Right cardiac atrium (tissue), 5 donors: Measurements from ENCODE around the gene BRCA2. TPM values are rescaled to one million over a fixed set of nuclear protein-coding genes. Genes with fewer than 3 reads are reported as not detected.

Source experiments
- polyA plus RNA-seq: library from polyadenylated mRNA; stranded (reverse); fragments of 200-250 nt; gene quantifications from one replicate; pipeline ENCODE4 v1.2.3, GENCODE V29; 2013
- total RNA-seq, 4 donors: library from RNA; stranded (reverse); fragmentation: NEBNext Ultra II Directional; extraction: Animal tissue kit (Norgen Biotek cat#: 25700); gene quantifications; one replicate each; pipeline ENCODE4 v1.2.1, GENCODE V29; 2021
- donor health status: healthy with polysubstance abuse.
- donor health status: DM: no; HTN: yes; CAD: no.
- donor health status: DM: no; HTN: no; CAD: no.
- donor health status: DM: no; HTN: yes; CAD: no; lungs with severe emphysema.
- donor health status: DM: yes; HTN: yes; CAD: no.

BRCA2 gene
- total and polyA plus RNA-seq, 5 donors: 0.07 to 1.2 (median 1.0) TPM

Other genes with a start within 250 kb of the BRCA2 start
- not detected for gene ZAR1L, start 145 bp upstream of the BRCA2 start, total RNA-seq
- not detected for gene ZAR1L, start 145 bp upstream of the BRCA2 start, polyA plus RNA-seq
- 1 to 10 TPM; 4.6 to 6.5 (median 5.0) TPM for gene N4BP2L1, start 112.6 kb downstream of the BRCA2 start, total RNA-seq
- 6.9 TPM for gene N4BP2L1, start 112.6 kb downstream of the BRCA2 start, polyA plus RNA-seq
- gene N4BP2L2, start 223.3 kb downstream of the BRCA2 start, total RNA-seq: 100 to 1,000 TPM; 150 to 180 (median 156) TPM
- gene N4BP2L2, start 223.3 kb downstream of the BRCA2 start, polyA plus RNA-seq: 63.2 TPM